GM19043 (cell line): ENCODE data around the gene SYNGAP1.
"Not testable (repeated sequence)": the region's sequence is repeated elsewhere in the genome, so short reads cannot be mapped to it uniquely, and the experiment has no call there.

Source experiments
- ATAC-seq: cut with Tn5 transposase; IDR thresholded peaks from one replicate; pipeline ENCODE4 v1.9.1; 2021; ENCODE audit warnings: low read depth; ENCODE audit not compliant: unreplicated experiment

SYNGAP1 gene

GRCh38 chr6:33399881-33400280, 20.0 kb upstream of the SYNGAP1 start:
- not testable (repeated sequence) for ATAC-seq

- ATAC-seq = no peak
Observed at GRCh38 chr6:33404884-33405283, 15.0 kb upstream of the SYNGAP1 start.

GRCh38 chr6:33405386-33405940, 14.4 kb upstream of the SYNGAP1 start:
- no peak for ATAC-seq

- no peak for ATAC-seq
Observed at GRCh38 chr6:33406126-33406525, 13.7 kb upstream of the SYNGAP1 start.

GRCh38 chr6:33407132-33407718, 12.6 kb upstream of the SYNGAP1 start:
- ATAC-seq = no peak

- ATAC-seq = peak; percentile 85
Observed at GRCh38 chr6:33410050-33410710, 9.7 kb upstream of the SYNGAP1 start.

GRCh38 chr6:33410711-33411631, 8.9 kb upstream of the SYNGAP1 start, which contains the start of gene PHF1:
Gene PHF1, plus strand, starts transcription at chr6:33411014. Its CDS starts 1,250 bp downstream, at chr6:33412264.
- ATAC-seq = peak; percentile 10

GRCh38 chr6:33411632-33412005, 8.2 kb upstream of the SYNGAP1 start:
- no peak for ATAC-seq

GRCh38 chr6:33412140-33413009, 7.5 kb upstream of the SYNGAP1 start:
- ATAC-seq = no peak

GRCh38 chr6:33413241-33414120, 6.4 kb upstream of the SYNGAP1 start:
- no peak for ATAC-seq

- no peak for ATAC-seq
Observed at GRCh38 chr6:33414592-33415271, 5.1 kb upstream of the SYNGAP1 start.

- ATAC-seq = no peak
Observed at GRCh38 chr6:33415831-33416230, 4.0 kb upstream of the SYNGAP1 start.

GRCh38 chr6:33416386-33417127, 3.3 kb upstream of the SYNGAP1 start:
- ATAC-seq = no peak

- ATAC-seq = no peak
Observed at GRCh38 chr6:33417128-33417902, 2.5 kb upstream of the SYNGAP1 start.

- ATAC-seq = peak; percentile 80
Observed at GRCh38 chr6:33417903-33418689, 1.8 kb upstream of the SYNGAP1 start, which contains the start of gene CUTA. Gene CUTA, minus strand, starts transcription at chr6:33418107. Its CDS starts 107 bp downstream, at chr6:33418000.

- ATAC-seq = no peak
Observed at GRCh38 chr6:33418690-33419291, 1.1 kb upstream of the SYNGAP1 start.
